Measurements from ENCODE around the gene IGFBP2. TPM values are rescaled to one million over a fixed set of nuclear protein-coding genes. Genes with fewer than 3 reads are reported as not detected.

IGFBP2 gene
- polyA plus RNA-seq, 1 donor (not counting 4 experiments of a cell fraction or from before 2014, with no cell fraction given): 10.2 TPM

- dilution Hi-C loops (cut with MboI; ENCODE audit: extremely low pct_ligation_motif_present, low sequenced_read_pairs): no loop called here
- H3K4me3 ChIP-seq (ENCODE audit: control insufficient read depth in 2 of 3, extremely low read depth in 1 of 3, insufficient read depth in 2 of 3, low read depth in 1 of 3, low read length in 3 of 3): no peak overlapping the region
- no peak overlapping the region for H2AFZ ChIP-seq (ENCODE audit: control insufficient read depth, low read length)
- H3K27me3 ChIP-seq (ENCODE audit: control insufficient read depth, extremely low read depth, insufficient read depth, low read length): peaks cover 11% of the 10 kb centered on the region
- H3K79me2 ChIP-seq (ENCODE audit: control insufficient read depth, insufficient read depth, low read length): no peaks in the 10 kb centered on the region
- TF ChIP-seq EZH2 (IDR thresholded peaks at IDR 0.05; ENCODE audit: low read length): no peak
- no peak for TF ChIP-seq CTCF (optimal IDR thresholded peaks at IDR 0.05 in 1 of 3, IDR thresholded peaks at IDR 0.05 in 1 of 3, conservative IDR thresholded peaks at IDR 0.05 in 1 of 3; ENCODE audit: extremely low read depth in 1 of 3, insufficient read depth in 2 of 3, low read length in 3 of 3)
- H3K4me2 ChIP-seq (ENCODE audit: control insufficient read depth, extremely low read depth, insufficient read depth, low read depth, low read length): no peak overlapping the region
- peaks cover 5% of the 10 kb centered on the region for H3K4me1 ChIP-seq (ENCODE audit: control insufficient read depth, extremely low read depth, insufficient read depth, low read length)
- no peak for DNase-seq (ENCODE audit: low read depth, low spot score)
- H3K27ac ChIP-seq (ENCODE audit: control insufficient read depth, insufficient read depth, low read length): no peak overlapping the region
- H3K9ac ChIP-seq (ENCODE audit: control insufficient read depth, extremely low read depth, insufficient read depth, low read length): no peak overlapping the region
- H3K9me3 ChIP-seq (ENCODE audit: control insufficient read depth, low read depth, low read length): no peaks in the 10 kb centered on the region
- no peak for FAIRE-seq
- no peaks in the 10 kb centered on the region for H4K20me1 ChIP-seq (ENCODE audit: control insufficient read depth, extremely low read depth, insufficient read depth, low read length)
- no peaks in the 10 kb centered on the region for H3K9me1 ChIP-seq (ENCODE audit: control insufficient read depth, extremely low read depth, insufficient read depth, low read length)
- no peaks in the 10 kb centered on the region for H3K36me3 ChIP-seq (ENCODE audit: control insufficient read depth in 2 of 2, extremely low read depth in 1 of 2, insufficient read depth in 2 of 2, low read length in 2 of 2)
Observed at GRCh38 chr2:216608525-216608924, 24.7 kb upstream of the IGFBP2 start.

- Histone ChIP-seq H3K9me1 (ENCODE audit: control insufficient read depth, extremely low read depth, insufficient read depth, low read length) (no peaks in the 10 kb centered on the region), H3K36me3 (ENCODE audit: control insufficient read depth in 2 of 2, extremely low read depth in 1 of 2, insufficient read depth in 2 of 2, low read length in 2 of 2) (no peaks in the 10 kb centered on the region), H2AFZ (ENCODE audit: control insufficient read depth, low read length) (no peak overlapping the region), H3K9ac (ENCODE audit: control insufficient read depth, extremely low read depth, insufficient read depth, low read length) (no peak overlapping the region), H3K79me2 (ENCODE audit: control insufficient read depth, insufficient read depth, low read length) (no peaks in the 10 kb centered on the region), H3K4me2 (ENCODE audit: control insufficient read depth, extremely low read depth, insufficient read depth, low read depth, low read length) (no peak overlapping the region), H3K27me3 (ENCODE audit: control insufficient read depth, extremely low read depth, insufficient read depth, low read length) (no peaks in the 10 kb centered on the region), H4K20me1 (ENCODE audit: control insufficient read depth, extremely low read depth, insufficient read depth, low read length) (no peaks in the 10 kb centered on the region), H3K9me3 (ENCODE audit: control insufficient read depth, low read depth, low read length) (no peaks in the 10 kb centered on the region), H3K4me3 (ENCODE audit: control insufficient read depth in 2 of 3, extremely low read depth in 1 of 3, insufficient read depth in 2 of 3, low read depth in 1 of 3, low read length in 3 of 3) (no peak overlapping the region), H3K4me1 (ENCODE audit: control insufficient read depth, extremely low read depth, insufficient read depth, low read length) (peaks cover 4% of the 10 kb centered on the region), H3K27ac (ENCODE audit: control insufficient read depth, insufficient read depth, low read length) (no peak overlapping the region)
- dilution Hi-C loops (cut with MboI; ENCODE audit: extremely low pct_ligation_motif_present, low sequenced_read_pairs): no loop called here
- TF ChIP-seq EZH2 (IDR thresholded peaks at IDR 0.05; ENCODE audit: low read length) (no peak), CTCF (optimal IDR thresholded peaks at IDR 0.05 in 1 of 3, IDR thresholded peaks at IDR 0.05 in 1 of 3, conservative IDR thresholded peaks at IDR 0.05 in 1 of 3; ENCODE audit: extremely low read depth in 1 of 3, insufficient read depth in 2 of 3, low read length in 3 of 3) (no peak)
- DNase-seq (ENCODE audit: low read depth, low spot score): no peak
- FAIRE-seq: no peak
Observed at GRCh38 chr2:216615298-216616082, 17.7 kb upstream of the IGFBP2 start.

Data from keratinocyte (primary cell).